KOPT-K1 (cell line): ENCODE measurements around the gene TMA7B.

Source experiments
- H3K27ac ChIP-seq: fragments of 200-600 bp; sonication (generic); 2 replicates; pipeline ENCODE4 v1.5.1; 2016; ENCODE audit warnings: antibody characterized with exemption, mild to moderate bottlenecking, low read depth, low read length; ENCODE audit not compliant: poor library complexity, severe bottlenecking
- H3K36me3 ChIP-seq: fragments of 200-600 bp; sonication (generic); 2 replicates; pipeline ENCODE4 v1.5.1; 2017; ENCODE audit warnings: antibody characterized with exemption, mild to moderate bottlenecking, low read length, moderate library complexity; ENCODE audit not compliant: insufficient read depth
- H3K9me3 ChIP-seq: fragments of 200-600 bp; sonication (generic); 2 replicates; pipeline ENCODE4 v1.5.1; 2017; ENCODE audit warnings: antibody characterized with exemption, low read length, mild to moderate bottlenecking; ENCODE audit not compliant: insufficient read depth, poor library complexity, severe bottlenecking

Gene TMA7B

DNA sequence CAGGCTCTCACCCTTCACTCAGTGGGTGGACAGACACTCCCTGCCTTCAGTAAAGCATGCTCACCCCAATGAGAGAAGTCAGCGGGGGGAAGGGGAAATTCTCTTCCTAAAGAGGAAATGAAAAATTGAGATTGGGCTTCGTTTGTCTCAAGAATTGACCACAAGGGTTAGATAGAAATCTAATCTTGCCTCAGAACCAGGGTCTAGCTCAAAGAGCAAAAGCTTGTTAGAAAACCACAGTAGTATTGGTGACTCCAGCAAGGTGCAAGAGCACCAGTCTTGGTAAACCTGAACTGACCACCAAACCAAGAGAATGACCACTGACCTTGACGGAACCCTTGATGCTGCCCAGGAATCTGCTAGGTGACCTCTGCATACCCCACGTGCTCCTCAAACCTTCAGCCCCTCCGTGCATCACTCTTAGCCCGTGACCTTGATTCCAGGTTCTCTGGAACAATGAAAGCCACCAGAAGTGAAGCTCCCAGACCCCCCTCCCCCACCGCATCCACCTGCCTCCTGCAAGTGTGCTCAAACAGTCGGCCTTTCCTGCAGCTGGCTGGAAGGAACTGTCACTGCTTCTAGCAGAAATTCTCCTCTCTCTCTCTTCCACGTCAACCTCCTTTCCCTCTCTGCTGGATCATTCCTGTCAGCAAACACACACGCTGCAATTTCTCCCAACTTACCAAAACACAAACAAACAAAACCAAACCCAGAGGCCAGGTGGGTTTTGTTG is 3.1 kb upstream of the TMA7B start:
- no peaks in the 10 kb centered on the region for H3K9me3 ChIP-seq
- peaks cover 92% of the 10 kb centered on the region for H3K36me3 ChIP-seq
- peak overlapping the region; percentile 99 for H3K27ac ChIP-seq

DNA sequence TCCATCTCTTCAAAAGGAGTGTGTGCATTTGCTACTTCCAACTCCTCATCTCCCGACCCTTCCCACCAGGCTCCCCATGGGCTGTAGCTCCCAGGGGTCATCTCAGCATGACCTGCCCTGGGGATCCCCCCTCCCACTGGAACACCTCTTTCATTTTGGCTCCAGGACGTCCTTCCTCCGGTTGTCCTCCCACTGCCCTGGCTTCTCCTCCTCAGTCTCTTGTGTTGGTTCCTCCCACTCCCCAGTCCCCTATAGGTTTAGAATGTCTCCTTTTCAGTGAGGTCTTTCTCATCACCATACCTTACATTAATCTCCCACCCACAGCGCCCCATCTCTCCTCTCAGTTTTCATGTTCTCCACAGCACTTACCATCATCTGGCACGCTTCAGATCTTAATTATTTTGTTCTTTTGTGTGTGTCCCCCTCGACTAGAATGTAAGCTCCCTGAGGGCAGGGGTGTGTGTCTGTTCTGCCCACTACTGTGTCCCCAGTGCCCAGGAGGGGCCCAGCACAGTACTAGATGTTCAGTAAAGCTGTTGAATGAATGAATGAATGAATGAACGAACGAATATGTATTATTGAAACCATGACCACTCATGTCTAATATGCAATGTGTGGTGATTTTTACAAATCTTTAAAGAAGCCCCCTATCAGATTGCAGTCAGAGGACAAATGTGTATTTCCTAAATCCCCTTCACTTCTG is 2.0 kb upstream of the TMA7B start:
- peak overlapping the region; percentile 99 for H3K27ac ChIP-seq
- H3K9me3 ChIP-seq: no peaks in the 10 kb centered on the region
- peaks cover 100% of the 10 kb centered on the region for H3K36me3 ChIP-seq

DNA sequence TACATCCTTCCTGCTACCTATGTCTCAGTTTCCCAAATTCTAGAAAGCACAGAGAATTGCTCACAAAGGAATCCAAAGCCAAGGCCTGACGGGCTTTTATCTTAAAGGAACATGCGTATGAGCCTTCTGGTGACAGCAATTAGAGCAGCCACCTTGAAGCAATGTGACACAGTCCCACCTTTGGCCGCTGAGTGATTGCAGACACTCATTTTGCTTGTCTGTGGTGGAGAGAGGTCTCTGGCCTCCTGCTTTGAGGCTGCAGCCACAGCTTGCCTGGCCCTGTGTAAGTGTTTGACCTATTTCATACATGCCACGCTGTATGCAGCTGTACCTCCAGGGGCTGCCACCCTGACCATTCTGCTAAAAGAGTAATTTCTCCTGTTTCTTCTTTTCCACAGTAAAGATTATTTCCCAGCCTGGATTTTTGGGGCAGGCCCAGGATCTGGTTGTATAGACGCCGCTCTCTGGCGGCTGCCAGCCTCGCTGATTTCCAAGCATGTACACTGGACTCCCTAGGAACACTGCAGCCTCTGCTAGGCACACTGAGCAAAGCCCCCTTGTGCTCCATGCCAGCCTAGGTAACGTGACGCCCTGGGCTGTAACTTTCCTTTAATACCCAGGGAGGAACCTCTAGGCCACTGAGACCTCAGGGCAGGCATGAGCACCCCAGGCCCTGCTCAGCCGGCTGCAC is 1.1 kb upstream of the TMA7B start:
- Histone ChIP-seq H3K27ac (peak overlapping the region; percentile 99), H3K36me3 (peaks cover 100% of the 10 kb centered on the region), H3K9me3 (no peaks in the 10 kb centered on the region)

GRCh38 chr22:39960791-39961746 is 872 bp downstream of the TMA7B start:
- peak overlapping the region; percentile 99 for H3K27ac ChIP-seq
- no peaks in the 10 kb centered on the region for H3K9me3 ChIP-seq
- peaks cover 100% of the 10 kb centered on the region for H3K36me3 ChIP-seq

DNA sequence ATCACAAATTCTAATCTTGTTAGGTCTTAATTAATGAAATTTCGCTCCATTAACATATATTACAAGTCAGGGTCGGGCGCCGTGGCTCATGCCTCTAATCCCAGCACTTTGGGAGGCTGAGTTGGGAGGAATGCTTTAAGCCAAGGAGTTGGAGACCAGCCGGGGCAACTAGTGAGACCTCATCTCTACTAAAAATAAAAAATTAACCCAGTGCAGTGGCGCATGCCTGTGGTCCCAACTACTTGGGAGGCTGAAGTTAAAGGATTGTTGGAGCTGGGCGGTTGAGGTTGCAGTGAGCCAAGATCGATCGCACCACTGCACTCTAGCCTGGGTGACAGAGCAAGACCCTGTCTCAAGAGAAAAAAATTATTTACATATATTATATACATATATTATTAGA is 1.9 kb downstream of the TMA7B start:
- Histone ChIP-seq H3K36me3 (peaks cover 100% of the 10 kb centered on the region), H3K27ac (no peak overlapping the region)

DNA sequence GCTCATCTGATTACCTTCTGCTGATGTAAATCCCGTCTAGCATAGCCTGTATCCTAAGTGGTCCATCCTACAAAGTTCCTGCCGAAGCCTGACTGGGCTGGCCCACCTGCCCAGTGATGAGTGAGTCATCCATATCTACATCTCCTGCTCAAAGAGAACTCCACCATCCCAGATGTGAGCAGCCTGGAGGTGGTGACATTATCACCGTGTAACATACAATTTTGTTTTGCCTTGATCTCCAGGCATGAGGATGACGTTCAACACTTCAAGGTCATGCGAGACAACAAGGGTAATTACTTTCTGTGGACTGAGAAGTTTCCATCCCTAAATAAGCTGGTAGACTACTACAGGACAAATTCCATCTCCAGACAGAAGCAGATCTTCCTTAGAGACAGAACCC is 5.6 kb downstream of the TMA7B start:
- Histone ChIP-seq H3K36me3 (peaks cover 100% of the 10 kb centered on the region), H3K9me3 (no peaks in the 10 kb centered on the region), H3K27ac (no peak overlapping the region)

More for the DNA sequence above, 1.9 kb downstream of the TMA7B start:
- H3K9me3 ChIP-seq: no peaks in the 10 kb centered on the region

- Histone ChIP-seq H3K27ac (no peak overlapping the region), H3K9me3 (no peaks in the 10 kb centered on the region), H3K36me3 (peaks cover 100% of the 10 kb centered on the region)
These were observed 6.3 kb downstream of the TMA7B start for GRCh38 chr22:39966470-39966869.

DNA sequence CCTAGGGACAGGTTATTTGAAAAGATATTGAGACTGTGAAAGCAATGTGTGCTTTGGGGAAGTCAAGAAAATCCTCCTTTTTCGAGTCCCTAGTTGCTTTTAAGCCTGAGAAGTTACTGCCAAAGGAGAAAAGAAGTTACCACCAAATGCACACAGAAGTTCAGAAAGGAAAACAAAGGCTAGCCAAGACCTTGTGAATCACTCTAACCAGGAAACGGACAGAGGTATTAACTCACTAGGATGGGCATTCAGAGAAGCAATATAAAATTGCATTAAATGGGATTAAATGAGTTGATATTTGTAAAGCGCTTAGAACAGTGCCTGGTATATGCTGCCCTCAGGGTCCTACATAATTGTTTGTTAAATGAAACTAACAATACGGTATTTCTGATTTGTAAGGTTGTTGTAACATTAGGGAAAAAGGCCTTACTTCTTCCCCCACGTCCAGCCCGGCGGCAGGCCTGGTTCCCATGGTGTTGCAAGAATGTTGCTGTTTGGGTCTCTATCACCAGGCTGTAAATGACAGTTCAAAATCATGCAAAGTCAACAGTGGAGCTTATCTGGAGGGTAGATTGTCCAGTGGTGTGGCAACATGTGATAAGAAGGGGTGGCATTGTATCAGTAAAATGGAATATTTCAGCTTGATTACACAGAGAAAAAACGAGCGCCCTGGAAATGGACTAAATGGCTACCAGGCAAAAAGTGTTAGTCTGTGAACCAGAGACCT is 7.1 kb downstream of the TMA7B start:
- Histone ChIP-seq H3K36me3 (peaks cover 100% of the 10 kb centered on the region), H3K27ac (no peak overlapping the region), H3K9me3 (no peaks in the 10 kb centered on the region)

GRCh38 chr22:39967996-39968972 is 8.1 kb downstream of the TMA7B start:
- H3K27ac ChIP-seq: no peak overlapping the region

GRCh38 chr22:39970742-39971141 is 10.5 kb downstream of the TMA7B start:
- H3K9me3 ChIP-seq: no peaks in the 10 kb centered on the region
- H3K36me3 ChIP-seq: peaks cover 100% of the 10 kb centered on the region
- H3K27ac ChIP-seq: no peak overlapping the region

More at GRCh38 chr22:39967996-39968972, 8.1 kb downstream of the TMA7B start:
- H3K9me3 ChIP-seq: no peaks in the 10 kb centered on the region
- H3K36me3 ChIP-seq: peaks cover 100% of the 10 kb centered on the region

DNA sequence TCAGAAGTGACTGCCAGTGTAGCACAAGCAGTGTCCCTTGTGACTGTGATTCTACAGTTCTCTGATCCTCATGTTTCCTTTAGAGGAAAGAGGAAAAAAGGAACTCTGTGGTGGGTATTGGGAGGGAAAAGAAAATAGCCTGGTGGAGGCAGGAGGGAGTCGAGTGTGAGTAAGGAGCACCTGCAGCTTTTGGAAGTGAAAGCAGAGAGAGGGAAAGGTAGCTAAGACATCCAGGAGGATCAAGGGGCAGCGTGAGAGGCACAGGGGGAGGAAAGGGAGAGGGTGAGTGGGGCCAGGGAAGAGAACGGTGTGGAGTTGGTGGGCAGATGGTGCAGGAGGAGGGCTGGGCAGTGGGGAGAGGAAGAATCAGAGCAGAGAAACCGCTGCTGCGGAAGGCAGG is 12.4 kb downstream of the TMA7B start:
- H3K9me3 ChIP-seq: no peaks in the 10 kb centered on the region
- H3K27ac ChIP-seq: no peak overlapping the region
- H3K36me3 ChIP-seq: peaks cover 99% of the 10 kb centered on the region

GRCh38 chr22:39973656-39974055 is 13.5 kb downstream of the TMA7B start:
- Histone ChIP-seq H3K36me3 (peaks cover 89% of the 10 kb centered on the region), H3K27ac (no peak overlapping the region), H3K9me3 (no peaks in the 10 kb centered on the region)

DNA sequence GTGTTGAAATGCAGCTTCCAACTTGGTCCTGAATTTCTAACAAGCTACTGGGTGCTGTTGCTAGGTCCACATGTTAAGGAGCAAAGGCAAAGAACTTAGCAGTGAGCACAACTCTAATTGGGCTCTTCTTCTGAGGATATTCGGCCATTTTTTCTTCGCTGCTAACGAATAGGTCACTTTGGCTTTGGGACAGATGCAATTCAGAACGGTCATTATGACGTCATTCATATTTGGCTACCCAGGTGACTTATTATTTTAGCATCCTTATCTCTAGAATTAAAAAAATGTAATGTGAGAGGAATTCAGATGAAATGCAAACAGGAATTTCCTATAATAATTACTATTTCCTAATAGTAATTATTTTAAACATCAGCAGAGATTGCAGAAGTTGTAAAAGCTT is 13.9 kb downstream of the TMA7B start:
- peaks cover 85% of the 10 kb centered on the region for H3K36me3 ChIP-seq
- H3K27ac ChIP-seq: no peak overlapping the region
- no peaks in the 10 kb centered on the region for H3K9me3 ChIP-seq
